Adrenal gland (tissue), 5 donors: ENCODE data around the gene ATP8B3.

Experiments used
- CTCF ChIP-seq, 6 experiments: fragments of 450-650 bp in 4 of 6; fragments of 200-600 bp in 2 of 6; sonication (generic) in 1 of 6; IDR thresholded peaks; 1 replicate in 5 of 6; 2 replicates in 1 of 6; pipeline versions ENCODE4 v1.5.1 to v1.8.0; 2016 to 2021; ENCODE audit warnings: antibody characterized with exemption in 6 of 6, mild to moderate bottlenecking in 2 of 6, moderate library complexity in 1 of 6
- POLR2A ChIP-seq, 2 donors: fragments of 450-650 bp; IDR thresholded peaks; one replicate each; pipeline ENCODE4 v1.6.1; 2017; ENCODE audit warnings: antibody characterized with exemption in 2 of 2, mild to moderate bottlenecking in 2 of 2, moderate library complexity in 1 of 2
- donor health status: DM: no; HTN: no; CAD: no.

GRCh38 chr19:1750343-1751021, 61.6 kb downstream of the ATP8B3 start:
- TF ChIP-seq POLR2A (IDR thresholded peaks at IDR 0.05): no peak
- no peak for TF ChIP-seq CTCF (IDR thresholded peaks at IDR 0.05)
